ENCODE results near the gene RBM41. TPM values are rescaled to one million over a fixed set of nuclear protein-coding genes. Genes with fewer than 3 reads are reported as not detected.
"Not testable (repeated sequence)": the region's sequence is repeated elsewhere in the genome, so short reads cannot be mapped to it uniquely, and the experiment has no call there.

The RBM41 gene
- total RNA-seq (11.8 and 11.9 TPM in 2 replicates), polyA plus RNA-seq (10.1 and 14.4 TPM in 2 replicates)

- no peaks in the 10 kb centered on the region for H3K9me2 ChIP-seq (replicated peaks; ENCODE audit: insufficient read depth)
- no peaks in the 10 kb centered on the region for H3K4me1 ChIP-seq (ENCODE audit: insufficient read depth)
- H3K4me3 ChIP-seq, result peak within 1 kb of the TSS; percentile 51
- H3K9me3 ChIP-seq (ENCODE audit: low read depth), result no peaks in the 10 kb centered on the region
- H3K4me2 ChIP-seq, result peak within 1 kb of the TSS; percentile 80
- H3K27ac ChIP-seq, result peak within 1 kb of the TSS; percentile 78
- H4K20me1 ChIP-seq (ENCODE audit: insufficient read depth, poor library complexity, severe bottlenecking), result no peaks in the 10 kb centered on the region
- no peak for TF ChIP-seq EZH2phosphoT487 (IDR thresholded peaks at IDR 0.05; ENCODE audit: low read depth, severe bottlenecking, unreplicated experiment)
- no peak for TF ChIP-seq CTCF (IDR thresholded peaks at IDR 0.05; ENCODE audit: poor library complexity)
- no peak for TF ChIP-seq EZH2 (IDR thresholded peaks at IDR 0.05; ENCODE audit: borderline replicate concordance)
- no peaks in the 10 kb centered on the region for H3K36me3 ChIP-seq (replicated peaks; ENCODE audit: insufficient read depth, low read depth)
- peaks cover 17% of the 10 kb centered on the region for H3K79me2 ChIP-seq
- H3K27me3 ChIP-seq, result no peaks in the 10 kb centered on the region
- 42% methylated on average over 37 of the region's 37 CpGs for WGBS (ENCODE audit: low lambda C conversion rate, missing lambda C conversion rate)
- peak; percentile 81 for DNase-seq (ENCODE audit: low spot score)
- H2AFZ ChIP-seq, result peak within 1 kb of the TSS; percentile 78
These were observed at the start of gene RBM41 for GRCh38 chrX:107118322-107119147. TSS of gene RBM41 (minus strand) at chrX:107118822. CDS start at chrX:107118773, 49 bp downstream.

- H3K4me1 ChIP-seq (ENCODE audit: insufficient read depth), result no peaks in the 10 kb centered on the region
- H3K27me3 ChIP-seq, result no peaks in the 10 kb centered on the region
- TF ChIP-seq EZH2 (IDR thresholded peaks at IDR 0.05; ENCODE audit: borderline replicate concordance), result no peak
- no peak for TF ChIP-seq EZH2phosphoT487 (IDR thresholded peaks at IDR 0.05; ENCODE audit: low read depth, severe bottlenecking, unreplicated experiment)
- TF ChIP-seq CTCF (IDR thresholded peaks at IDR 0.05; ENCODE audit: poor library complexity), result no peak
These were observed 49.6 kb upstream of the RBM41 start for GRCh38 chrX:107168257-107168656.

DNA sequence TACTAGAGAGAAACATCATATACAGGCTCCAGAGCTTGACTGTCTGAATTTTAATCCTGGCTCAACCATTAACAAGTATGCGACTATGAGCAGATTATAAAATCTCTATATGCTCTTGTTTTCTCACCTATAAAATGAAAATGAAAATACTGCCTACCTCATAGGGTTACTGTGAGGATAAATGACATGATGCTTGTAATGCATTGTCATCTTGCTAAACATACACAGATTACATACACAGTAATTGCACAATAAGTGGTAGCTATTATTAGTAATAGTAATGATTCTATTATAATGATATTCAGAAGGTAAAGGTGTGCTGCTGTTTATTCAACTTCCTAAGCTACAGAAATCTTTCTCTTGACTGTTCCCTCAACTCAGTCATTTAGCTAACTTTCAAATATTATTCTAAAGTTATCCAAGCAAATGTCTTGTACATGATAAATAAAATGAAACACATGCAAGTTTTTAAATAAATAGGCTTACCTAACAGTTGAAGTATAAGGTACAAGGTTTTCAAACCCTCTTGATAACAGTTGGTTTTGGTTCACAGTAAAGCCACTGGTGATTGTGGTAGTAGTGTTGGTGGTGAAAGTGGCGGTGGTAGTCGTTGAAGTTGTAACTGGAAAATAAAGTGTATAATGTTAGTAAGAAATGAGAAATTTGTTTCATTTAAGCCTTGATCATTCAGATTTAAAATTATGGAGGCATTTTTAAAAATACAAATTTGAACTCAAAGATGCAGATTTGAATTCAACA, 48.7 kb upstream of the RBM41 start:
- Histone ChIP-seq H2AFZ (no peak overlapping the region), H3K27ac (no peak overlapping the region), H3K9me2 (replicated peaks; ENCODE audit: insufficient read depth) (no peaks in the 10 kb centered on the region), H3K4me2 (no peak overlapping the region), H3K79me2 (no peaks in the 10 kb centered on the region), H3K9me3 (ENCODE audit: low read depth) (peaks cover 1% of the 10 kb centered on the region), H3K27me3 (no peaks in the 10 kb centered on the region), H4K20me1 (ENCODE audit: insufficient read depth, poor library complexity, severe bottlenecking) (no peaks in the 10 kb centered on the region), H3K4me1 (ENCODE audit: insufficient read depth) (no peaks in the 10 kb centered on the region), H3K36me3 (replicated peaks; ENCODE audit: insufficient read depth, low read depth) (no peaks in the 10 kb centered on the region), H3K4me3 (no peak overlapping the region)
- no peak for DNase-seq (ENCODE audit: low spot score)
- TF ChIP-seq EZH2 (IDR thresholded peaks at IDR 0.05; ENCODE audit: borderline replicate concordance) (no peak), CTCF (IDR thresholded peaks at IDR 0.05; ENCODE audit: poor library complexity) (no peak), EZH2phosphoT487 (IDR thresholded peaks at IDR 0.05; ENCODE audit: low read depth, severe bottlenecking, unreplicated experiment) (no peak)
- WGBS (ENCODE audit: low lambda C conversion rate, missing lambda C conversion rate), result 94% methylated on average over 3 of the region's 3 CpGs

More at GRCh38 chrX:107168257-107168656, 49.6 kb upstream of the RBM41 start:
- Histone ChIP-seq H3K9me3 (ENCODE audit: low read depth) (no peaks in the 10 kb centered on the region), H3K27ac (no peak overlapping the region), H3K4me2 (no peak overlapping the region), H3K36me3 (replicated peaks; ENCODE audit: insufficient read depth, low read depth) (no peaks in the 10 kb centered on the region), H3K9me2 (replicated peaks; ENCODE audit: insufficient read depth) (no peaks in the 10 kb centered on the region), H3K4me3 (no peak overlapping the region), H2AFZ (no peak overlapping the region), H4K20me1 (ENCODE audit: insufficient read depth, poor library complexity, severe bottlenecking) (no peaks in the 10 kb centered on the region), H3K79me2 (no peaks in the 10 kb centered on the region)
- DNase-seq (ENCODE audit: low spot score), result no peak

- WGBS (ENCODE audit: low lambda C conversion rate, missing lambda C conversion rate), result 72% methylated on average over 4 of the region's 4 CpGs
These were observed 39.0 kb upstream of the RBM41 start for GRCh38 chrX:107157618-107158017.

GRCh38 chrX:107155621-107156430, 37.2 kb upstream of the RBM41 start:
- H3K79me2 ChIP-seq; DNase-seq (ENCODE audit: low spot score); H3K27me3 ChIP-seq; H3K4me3 ChIP-seq; H3K36me3 ChIP-seq (replicated peaks; ENCODE audit: insufficient read depth, low read depth); H3K9me2 ChIP-seq (replicated peaks; ENCODE audit: insufficient read depth); H3K4me1 ChIP-seq (ENCODE audit: insufficient read depth); H2AFZ ChIP-seq; H3K27ac ChIP-seq; H4K20me1 ChIP-seq (ENCODE audit: insufficient read depth, poor library complexity, severe bottlenecking); H3K9me3 ChIP-seq (ENCODE audit: low read depth): not testable (repeated sequence)
- 39% methylated on average over 30 of the region's 32 CpGs for WGBS (ENCODE audit: low lambda C conversion rate, missing lambda C conversion rate)
- H3K4me2 ChIP-seq, result peak overlapping the region; percentile 68

More at GRCh38 chrX:107157618-107158017, 39.0 kb upstream of the RBM41 start:
- not testable (repeated sequence) for H3K9me2 ChIP-seq (replicated peaks; ENCODE audit: insufficient read depth); H3K4me3 ChIP-seq; H3K4me1 ChIP-seq (ENCODE audit: insufficient read depth); H3K4me2 ChIP-seq; H3K79me2 ChIP-seq; H3K36me3 ChIP-seq (replicated peaks; ENCODE audit: insufficient read depth, low read depth); H3K9me3 ChIP-seq (ENCODE audit: low read depth); DNase-seq (ENCODE audit: low spot score); H4K20me1 ChIP-seq (ENCODE audit: insufficient read depth, poor library complexity, severe bottlenecking); H3K27ac ChIP-seq; H2AFZ ChIP-seq; H3K27me3 ChIP-seq

Data from hepatocyte (in vitro differentiated cells).